Ramos (cell line): Measurements from ENCODE around the gene ERVFRD-1.
"Not testable (repeated sequence)": the region's sequence is repeated elsewhere in the genome, so short reads cannot be mapped to it uniquely, and the experiment has no call there.

Source experiments
- in situ Hi-C: fragments of 300-500 bp; cut with MboI; formaldehyde crosslinking; loops from one replicate; pipeline ENCODE4 v1.14.3; 2022; ENCODE audit warnings: low sequenced_read_pairs; ENCODE audit not compliant: unreplicated experiment

ERVFRD-1 gene

DNA sequence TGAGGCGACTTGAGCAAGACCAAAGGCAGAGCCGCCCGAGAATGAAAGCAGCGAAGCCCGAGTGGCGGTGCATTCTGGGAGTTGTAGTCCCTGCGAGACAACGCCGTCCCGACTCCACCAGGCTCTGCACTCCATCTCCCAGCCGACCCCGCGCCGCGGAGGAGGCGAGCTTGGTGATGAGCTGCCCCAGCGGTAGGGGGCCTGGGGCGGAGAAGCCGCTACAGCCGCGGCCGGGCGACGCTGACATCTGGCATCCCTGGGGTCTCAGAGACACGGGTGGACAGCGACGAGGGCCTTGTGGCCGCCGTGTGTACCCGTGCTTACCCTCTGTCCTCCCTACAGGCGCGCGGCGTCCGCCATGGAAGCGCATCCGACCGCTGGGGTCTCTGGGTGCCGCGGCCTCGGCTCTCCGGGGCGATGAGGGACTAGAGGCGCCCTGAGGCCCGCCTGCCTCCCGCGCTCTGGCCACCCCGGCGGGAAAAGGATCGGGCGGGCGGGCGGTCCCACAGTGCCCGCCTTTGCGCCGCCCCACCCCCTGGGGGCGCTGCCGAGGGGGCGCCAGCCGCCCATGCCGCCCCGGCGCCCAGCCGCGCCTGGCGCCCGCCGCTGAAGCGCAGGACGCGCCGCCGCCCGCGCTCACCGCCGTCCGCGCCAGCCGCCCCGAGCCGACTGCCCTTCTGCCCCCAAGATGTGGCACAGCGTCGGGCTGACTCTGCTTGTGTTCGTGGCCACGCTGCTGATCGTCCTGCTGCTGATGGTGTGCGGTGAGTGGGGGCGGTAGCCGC, 17.7 kb downstream of the ERVFRD-1 start, which contains the start of gene SMIM13:
TSS of gene SMIM13 (plus strand) at position 209 of the 785 bp plus-strand sequence. CDS start at position 689, 480 bp downstream.
- in situ Hi-C loops = no loop called here

DNA sequence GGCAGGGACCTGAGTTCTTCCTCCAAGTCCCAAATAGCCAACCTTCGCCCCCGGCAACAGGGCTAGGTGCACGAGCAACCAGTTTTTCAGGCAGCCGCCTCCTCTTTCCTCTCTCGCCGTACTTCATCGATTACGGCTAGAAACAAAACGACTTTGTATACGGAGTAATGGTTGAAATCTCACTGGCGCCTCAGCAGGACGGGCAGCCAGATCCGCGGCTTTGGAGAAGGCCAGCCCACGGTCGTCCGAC, 18.2 kb downstream of the ERVFRD-1 start:
- in situ Hi-C loops = no loop called here

DNA sequence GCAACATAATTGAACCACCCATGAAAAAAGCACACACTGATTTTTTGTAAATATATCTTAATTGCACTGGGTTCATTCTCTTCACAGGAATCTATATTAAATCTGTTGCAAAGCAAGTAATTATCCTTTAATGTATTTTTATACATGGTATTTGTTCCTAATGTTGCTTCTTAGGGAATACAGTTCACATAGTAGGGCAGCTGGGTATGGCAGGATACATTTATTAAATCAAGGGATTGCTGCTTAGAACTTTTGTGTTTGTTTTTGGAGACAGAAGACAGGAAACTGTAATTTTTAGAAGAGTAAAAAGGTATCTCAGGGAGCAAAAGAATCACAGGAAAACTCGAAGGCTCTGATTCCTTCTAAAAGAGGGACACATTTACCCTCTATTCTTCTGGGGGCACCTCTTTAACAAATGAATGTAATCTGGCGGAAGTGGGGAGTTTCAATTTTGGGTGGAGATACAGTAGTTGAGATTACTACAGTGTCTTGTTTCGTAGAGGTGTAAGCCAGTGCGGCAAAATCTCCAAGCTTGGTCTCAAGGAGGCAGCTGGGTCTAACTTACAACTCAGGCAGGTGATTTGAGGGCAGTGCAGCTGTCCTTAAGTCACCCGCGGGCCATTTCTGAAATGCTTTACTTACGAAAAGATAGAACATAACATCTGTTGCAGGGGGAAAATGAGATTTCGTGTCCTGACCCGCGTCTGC, 18.7 kb downstream of the ERVFRD-1 start:
- in situ Hi-C loops = no loop called here

DNA sequence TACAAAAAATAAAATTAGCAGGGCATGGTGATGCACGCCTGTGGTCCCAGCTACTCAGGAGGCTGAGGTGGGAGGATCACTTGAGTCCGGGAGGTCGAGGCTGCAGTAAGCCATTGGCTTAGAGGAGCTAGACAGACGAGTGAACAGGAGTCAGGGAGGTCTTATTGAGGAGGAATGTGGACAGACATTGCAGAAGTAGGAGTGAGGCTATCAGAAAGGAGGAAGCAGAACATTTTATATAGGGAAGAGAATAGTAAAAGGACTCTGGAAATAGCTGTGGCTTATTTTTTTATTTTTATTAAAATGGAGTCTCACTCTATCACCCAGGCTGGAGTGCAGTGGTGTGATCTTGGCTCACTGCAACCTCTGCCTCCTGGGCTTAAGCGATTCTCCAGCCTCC, 20.4 kb downstream of the ERVFRD-1 start:
- in situ Hi-C loops = not testable (repeated sequence)

DNA sequence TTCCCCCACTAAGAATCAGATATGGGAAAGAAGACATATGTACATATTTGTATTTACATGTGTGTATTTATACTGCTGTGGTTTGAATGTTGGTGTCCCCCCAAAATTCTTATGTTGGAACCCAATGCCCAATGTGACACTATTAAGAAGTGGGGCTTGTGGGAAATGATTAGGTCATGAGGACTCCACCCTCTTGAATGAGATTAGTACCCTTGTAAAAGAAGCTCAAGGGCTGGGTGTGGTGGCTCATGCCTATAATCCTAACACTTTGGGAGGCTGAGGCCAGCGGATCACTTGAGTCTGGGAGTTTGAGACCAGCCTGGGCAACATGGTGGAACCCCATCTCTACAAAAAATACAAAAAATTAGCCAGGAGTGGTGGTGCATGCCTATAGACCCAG, 21.8 kb downstream of the ERVFRD-1 start:
- in situ Hi-C loops = no loop called here

DNA sequence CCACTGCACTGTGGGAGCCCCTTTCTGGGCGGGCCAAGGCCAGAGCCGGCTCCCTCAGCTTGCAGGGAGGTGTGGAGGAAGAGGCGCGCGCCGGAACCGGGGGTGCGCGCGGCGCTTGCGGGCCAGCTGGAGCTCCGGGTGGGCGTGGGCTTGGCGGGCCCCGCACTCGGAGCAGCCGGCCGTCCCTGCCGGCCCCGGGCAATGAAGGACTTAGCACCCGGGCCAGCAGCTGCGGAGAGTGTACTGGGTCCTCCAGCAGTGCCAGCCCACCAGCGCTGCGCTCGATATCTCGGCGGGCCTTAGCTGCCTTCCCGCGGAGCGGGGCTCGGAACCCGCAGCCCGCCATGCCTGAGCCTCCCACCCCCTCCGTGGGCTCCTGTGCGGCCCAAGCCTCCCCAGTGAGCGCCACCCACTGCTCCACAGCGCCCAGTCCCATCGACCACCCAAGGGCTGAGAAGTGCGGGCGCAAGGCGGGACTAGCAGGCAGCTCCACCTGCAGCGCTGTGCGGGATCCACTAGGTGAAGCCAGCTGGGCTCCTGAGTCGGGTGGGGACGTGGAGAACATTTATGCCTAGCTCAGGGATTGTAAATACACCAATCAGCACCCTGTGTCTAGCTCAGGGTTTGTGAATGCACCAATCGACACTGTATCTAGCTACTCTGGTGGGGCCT, 24.2 kb downstream of the ERVFRD-1 start:
- in situ Hi-C loops = not testable (repeated sequence)

DNA sequence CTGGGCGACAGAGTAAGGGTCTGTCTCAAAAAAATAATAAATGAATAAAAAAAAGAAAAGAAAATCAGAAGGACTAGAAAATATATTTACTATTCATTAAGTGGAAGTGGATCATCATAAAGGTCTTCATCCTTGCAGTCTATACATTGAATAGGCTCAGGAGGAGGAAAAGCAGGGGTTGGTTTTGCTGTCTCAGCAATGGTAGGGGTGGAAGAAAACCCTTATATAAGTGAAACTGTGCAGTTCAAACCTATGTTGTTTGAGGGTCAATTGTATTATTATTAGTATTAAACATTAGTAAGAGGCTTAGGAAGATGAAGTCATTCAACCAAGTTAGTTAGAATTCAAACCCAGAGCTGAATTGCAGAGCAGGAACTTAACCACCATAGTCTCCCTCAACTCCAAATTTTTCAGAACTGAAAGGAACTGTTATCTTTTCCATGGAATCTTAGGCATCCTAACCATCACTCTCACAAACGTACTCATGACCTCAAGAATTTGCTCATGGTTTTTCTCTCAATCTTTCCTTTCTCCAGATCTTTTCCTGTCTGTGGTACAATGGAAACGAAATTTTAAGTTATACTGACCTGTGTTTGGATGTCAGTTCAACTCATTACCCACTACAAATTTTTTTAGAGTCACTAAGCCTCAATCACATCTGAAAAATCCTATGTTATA, 25.6 kb downstream of the ERVFRD-1 start:
- in situ Hi-C loops = no loop called here

DNA sequence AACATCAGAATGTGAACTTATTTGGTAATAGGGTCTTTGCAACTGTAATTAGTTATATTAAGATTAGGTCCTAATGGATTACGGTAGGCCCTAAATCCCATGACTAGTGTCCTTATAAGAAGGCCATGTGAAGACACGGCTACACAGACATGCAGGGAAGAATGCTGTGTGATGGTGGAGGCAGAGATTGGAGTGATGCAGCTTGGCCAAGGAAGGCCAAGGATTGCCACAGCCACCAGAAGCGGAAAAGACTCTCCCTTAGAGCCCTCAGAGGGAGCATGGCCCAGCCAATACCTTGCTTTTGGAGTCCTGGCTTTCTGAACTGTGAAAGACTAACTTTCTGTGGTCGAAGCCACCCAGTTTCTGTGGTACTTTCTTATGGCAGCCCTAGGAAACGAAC, 27.6 kb downstream of the ERVFRD-1 start:
- in situ Hi-C loops = no loop called here

DNA sequence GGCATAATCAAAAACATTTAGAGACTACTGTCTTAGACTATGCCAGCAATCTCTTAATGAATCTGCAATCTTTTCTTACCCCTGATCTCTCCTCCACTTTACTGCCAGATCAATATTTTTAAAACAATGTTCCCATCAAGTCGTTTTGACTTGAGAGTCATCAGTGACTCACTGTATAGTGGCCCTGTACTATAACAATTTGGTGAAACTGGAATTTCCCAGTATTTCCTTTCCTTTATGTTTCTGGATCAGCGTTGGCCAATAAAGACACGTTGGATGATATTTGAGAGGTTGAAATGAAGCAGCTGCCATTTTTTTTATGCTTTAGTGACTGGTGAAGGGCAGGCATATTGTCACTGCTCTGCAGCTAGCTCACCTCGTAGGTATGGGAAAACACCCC, 28.0 kb downstream of the ERVFRD-1 start:
- in situ Hi-C loops = no loop called here

DNA sequence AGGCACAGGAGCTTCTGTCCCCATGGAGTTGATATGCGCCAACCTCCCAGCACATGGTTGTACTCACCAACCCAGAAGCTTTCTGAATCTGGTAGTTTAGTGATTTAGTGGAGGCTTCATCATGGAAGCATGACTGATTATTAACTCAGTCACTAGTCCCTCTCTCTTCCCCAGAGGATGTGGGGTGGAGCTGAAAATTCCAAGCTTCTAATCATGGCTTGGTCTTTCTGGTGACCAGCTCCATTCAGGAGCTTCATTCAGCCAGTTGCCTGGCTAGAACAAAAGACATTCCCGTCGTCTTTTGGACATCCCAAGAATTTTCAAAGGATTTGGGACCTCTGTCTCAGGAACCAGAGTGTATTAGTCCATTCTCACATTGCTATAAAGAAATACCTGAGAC, 31.2 kb downstream of the ERVFRD-1 start:
- in situ Hi-C loops = no loop called here

DNA sequence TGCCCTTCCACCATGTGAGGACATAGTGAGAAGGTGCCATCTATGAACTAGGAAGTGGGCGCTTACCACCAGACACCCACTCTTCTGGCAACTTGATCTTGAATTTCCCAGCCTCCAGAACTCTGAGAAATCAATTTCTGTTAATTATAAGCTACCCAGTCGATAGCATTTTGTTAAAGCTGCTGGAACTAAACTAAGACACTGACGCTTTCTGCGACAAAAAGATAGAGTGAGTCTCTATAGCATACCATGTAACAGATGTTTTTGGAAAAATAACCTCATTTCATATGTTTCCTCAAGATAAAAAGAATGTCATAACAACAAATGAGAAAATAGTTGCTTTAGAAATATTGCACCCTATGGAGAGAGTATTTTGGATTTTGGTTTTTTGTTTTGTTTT, 33.3 kb downstream of the ERVFRD-1 start:
- in situ Hi-C loops = no loop called here

DNA sequence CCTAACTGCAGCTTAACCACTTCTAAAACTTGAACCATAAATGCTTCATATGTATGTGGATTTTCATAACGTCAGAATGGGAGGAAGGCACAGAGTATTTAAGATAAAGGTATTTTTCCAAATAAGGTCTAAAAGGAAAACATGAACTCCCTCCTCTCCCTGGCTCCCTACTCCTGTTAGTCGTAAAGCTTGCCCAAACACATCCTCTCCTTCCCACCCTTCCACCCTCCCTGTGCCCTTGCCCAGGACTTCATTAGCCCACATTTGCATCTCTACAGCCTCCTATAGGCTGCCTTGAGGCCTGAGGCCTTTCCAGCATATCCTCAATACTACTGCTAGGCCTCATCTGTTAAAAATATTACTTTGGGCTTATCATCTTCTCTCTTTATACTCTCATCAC, 35.0 kb downstream of the ERVFRD-1 start:
- in situ Hi-C loops = no loop called here

DNA sequence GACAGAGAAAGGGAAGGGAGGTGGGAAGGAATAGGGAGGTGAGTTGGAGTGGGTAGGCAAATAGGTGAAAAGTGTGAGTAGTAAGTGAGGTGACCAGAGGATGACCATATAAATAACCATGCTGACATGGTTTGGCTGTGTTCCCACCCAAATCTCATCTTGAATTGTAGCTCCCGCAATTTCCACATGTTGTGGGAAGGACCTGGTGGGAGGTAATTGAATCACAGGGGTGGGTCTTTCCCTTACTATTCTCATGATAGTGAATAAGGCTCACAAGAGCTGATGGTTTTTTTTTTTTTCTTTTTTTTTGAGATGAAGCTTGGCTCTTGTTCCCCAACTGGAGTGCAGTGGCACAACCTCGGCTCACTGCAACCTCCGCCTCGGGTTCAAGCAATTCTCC, 39.4 kb downstream of the ERVFRD-1 start:
- in situ Hi-C loops = no loop called here

DNA sequence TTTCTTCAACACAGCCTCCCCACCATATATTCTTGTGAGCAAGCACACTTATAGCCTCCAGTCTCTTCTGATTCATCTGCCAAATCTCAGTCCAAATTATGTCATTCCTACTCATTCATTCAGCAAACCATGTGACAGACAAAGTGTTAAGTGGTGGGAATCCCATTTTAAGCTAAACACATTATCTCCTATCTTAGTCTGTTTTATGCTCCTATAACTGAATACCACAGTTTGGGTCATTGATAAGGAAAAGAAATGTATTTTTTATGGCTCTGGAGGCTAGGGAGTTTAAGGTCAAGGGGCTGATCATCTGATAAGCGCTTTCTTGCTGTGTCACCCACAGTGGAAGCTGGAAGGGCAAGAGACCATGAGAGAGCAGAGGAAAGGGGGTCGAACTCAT, 41.8 kb downstream of the ERVFRD-1 start:
- in situ Hi-C loops = loop anchor here (10.0 kb wide), 1 partner anchor 595 kb away; no protein-coding TSS in a partner anchor

DNA sequence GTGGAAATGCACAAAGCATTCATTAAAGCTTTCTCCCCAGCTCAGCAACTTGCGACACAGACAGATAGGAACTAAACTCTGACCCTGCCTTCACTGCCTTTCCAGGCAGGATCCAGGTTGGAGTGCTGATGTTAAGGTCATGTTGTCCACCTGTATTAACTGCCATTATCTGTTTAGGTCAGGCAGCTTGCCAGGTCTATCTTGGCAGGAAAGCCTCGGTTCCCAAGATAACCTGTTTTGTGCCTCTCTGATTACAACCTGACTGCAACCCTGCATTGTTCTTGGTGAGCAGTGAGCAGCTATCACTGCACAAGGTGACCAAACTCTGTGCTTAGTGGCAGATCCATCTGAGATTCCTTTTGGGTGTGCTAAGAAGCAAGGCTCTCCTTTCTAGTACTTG, 44.2 kb downstream of the ERVFRD-1 start:
- in situ Hi-C loops = loop anchor here (10.0 kb wide), 1 partner anchor 593 kb away; no protein-coding TSS in a partner anchor

DNA sequence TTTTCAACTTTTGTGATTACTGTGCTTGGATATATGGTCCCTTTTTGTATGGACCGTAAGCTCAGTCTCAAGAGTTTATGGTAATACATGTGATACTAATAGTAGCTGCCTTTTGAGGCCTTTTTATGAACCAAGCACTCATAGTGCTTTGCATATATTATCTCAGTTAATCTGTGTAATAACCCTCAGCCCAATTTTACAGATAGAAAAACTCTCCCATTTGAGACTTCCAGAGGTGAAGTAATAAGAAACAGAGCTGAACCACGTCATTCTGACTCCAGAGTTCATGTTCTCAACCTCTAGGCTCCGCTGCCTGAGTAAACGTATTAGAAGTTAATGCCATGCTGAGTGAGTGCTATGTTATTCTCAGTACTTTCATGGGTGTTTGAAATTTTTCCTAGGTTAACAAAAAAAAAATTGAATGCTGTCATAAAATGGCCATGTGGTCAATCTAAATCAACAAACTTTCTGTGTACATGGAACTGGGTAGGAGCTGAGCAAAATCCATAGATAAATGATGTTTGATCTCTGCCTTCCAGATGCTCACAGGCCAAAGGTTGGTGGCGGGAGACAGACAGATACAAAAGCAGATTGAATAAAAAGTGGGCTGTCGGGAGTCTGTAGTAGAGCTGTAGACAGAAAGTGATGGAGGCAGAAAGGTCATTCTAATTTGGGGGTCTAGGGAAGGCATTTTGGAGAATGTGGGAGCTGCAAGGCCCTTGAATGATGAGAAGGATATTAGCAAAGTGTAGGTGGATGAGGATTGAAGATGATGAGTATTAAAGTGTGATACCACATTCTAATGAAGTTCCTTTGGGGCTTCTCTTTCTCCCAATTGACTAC, 44.8 kb downstream of the ERVFRD-1 start:
- in situ Hi-C loops = loop anchor here (10.0 kb wide), 1 partner anchor 592 kb away; no protein-coding TSS in a partner anchor

DNA sequence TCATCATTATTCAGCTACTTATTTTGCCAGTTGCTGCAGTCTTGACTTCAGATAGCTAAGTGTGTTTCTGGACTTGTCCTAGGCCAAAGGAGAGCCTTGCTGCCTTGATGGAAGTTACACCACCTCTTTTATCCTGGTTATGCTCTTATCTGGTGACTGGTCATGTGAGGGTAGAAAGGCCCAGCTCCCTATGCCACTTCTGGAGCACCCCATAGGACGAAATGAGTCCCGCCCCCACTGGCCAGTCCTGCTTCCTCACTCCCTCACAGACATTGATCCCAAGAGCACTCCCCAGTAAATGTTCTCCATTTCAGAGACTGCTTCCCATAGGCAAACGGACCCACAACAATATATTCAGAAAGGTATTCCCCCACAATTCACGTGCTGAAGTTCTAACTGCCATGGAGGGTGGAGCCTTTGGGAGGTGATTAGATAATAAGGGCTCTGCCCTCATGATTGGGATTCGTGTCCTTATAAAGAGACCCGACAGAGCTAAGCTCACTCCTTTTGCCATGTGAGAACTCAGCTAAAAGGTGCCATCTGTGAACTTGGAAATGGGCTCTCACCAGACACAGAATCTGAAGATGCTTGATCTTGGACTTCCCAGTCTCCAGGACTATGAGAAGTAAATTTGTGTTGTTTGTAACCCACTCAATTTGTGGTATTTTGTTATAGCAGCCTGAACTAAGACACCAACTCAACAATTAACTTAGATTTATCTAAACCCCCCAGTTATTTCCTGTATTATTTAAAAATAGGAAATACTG, 45.9 kb downstream of the ERVFRD-1 start:
- in situ Hi-C loops = loop anchor here (10.0 kb wide), 1 partner anchor 591 kb away; no protein-coding TSS in a partner anchor

DNA sequence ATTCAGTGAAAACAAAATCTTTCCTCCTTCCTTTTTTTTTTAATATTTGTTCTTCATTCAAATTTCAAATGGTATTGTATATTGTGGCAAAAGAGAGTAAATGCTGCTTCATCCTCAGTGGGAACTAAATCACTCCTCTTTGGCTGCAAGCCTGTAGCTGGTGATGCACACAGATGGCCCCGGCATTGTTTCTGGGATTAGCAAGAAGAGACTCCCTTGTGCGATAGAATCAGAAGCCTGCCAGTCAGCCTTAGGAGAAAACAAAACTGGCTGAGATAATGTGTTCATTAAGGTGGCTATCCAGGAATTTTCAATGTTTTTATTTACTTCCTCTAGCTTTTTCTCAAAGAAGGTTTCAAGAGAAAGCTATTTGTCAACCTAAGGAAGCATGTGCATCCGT, 46.7 kb downstream of the ERVFRD-1 start:
- in situ Hi-C loops = loop anchor here (10.0 kb wide), 1 partner anchor 590 kb away; no protein-coding TSS in a partner anchor

DNA sequence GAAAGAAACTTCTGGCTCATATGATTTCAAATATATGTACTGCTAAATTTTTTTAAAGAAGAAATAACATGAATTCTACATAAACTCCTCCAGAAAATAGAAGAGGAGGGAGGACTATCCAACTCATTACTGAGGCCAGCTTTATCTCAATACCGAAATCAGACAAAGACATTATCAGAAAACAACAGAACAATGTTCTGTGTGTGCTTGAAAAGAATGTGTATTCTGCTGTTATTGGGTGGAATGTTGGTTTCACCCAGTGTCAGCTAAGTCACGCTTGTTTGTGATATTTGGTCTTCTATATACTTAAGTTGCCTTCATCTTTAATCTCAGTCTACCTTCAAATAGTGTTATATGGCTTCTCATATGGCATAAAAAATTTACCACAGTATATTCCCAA, 48.8 kb downstream of the ERVFRD-1 start:
- in situ Hi-C loops = loop anchor here (10.0 kb wide), 1 partner anchor 588 kb away; no protein-coding TSS in a partner anchor
